Neutrophil (primary cell): ENCODE data around the gene HFE.

Experiments used
- H3K27ac ChIP-seq: fragments of 200-600 bp; sonication (generic); 2 replicates; pipeline ENCODE4 v1.5.1; 2016; ENCODE audit warnings: mild to moderate bottlenecking, moderate library complexity
- H3K27me3 ChIP-seq: fragments of 200-600 bp; sonication (generic); 2 replicates; pipeline ENCODE4 v1.6.0; 2016; ENCODE audit warnings: mild to moderate bottlenecking
- H3K36me3 ChIP-seq: fragments of 200-600 bp; sonication (generic); 2 replicates; pipeline ENCODE4 v1.5.1; 2017
- H3K4me1 ChIP-seq, 2 experiments: fragments of 200-600 bp in 1 of 2; sonication (generic) in 1 of 2; 1 replicate in 1 of 2; 2 replicates in 1 of 2; pipeline versions ENCODE4 v1.5.1 to v1.6.1; 2013 to 2016; ENCODE audit warnings: low read depth in 1 of 2, low read length in 1 of 2, mild to moderate bottlenecking in 1 of 2, moderate library complexity in 1 of 2; ENCODE audit not compliant: control insufficient read depth in 1 of 2, insufficient read depth in 1 of 2
- H3K4me3 ChIP-seq, 2 experiments: fragments of 200-600 bp in 1 of 2; sonication (generic) in 1 of 2; 1 replicate in 1 of 2; 2 replicates in 1 of 2; pipeline ENCODE4 v1.5.1; 2013 to 2016; ENCODE audit warnings: low read depth in 1 of 2, low read length in 1 of 2, mild to moderate bottlenecking in 1 of 2, moderate library complexity in 1 of 2
- H3K9me3 ChIP-seq: fragments of 200-600 bp; sonication (generic); 2 replicates; pipeline ENCODE4 v1.5.1; 2016
- CTCF ChIP-seq: fragments of 200-600 bp; sonication (generic); IDR thresholded peaks from 2 replicates; pipeline ENCODE4 v1.5.1; 2016; ENCODE audit warnings: antibody characterized with exemption

HFE gene

DNA sequence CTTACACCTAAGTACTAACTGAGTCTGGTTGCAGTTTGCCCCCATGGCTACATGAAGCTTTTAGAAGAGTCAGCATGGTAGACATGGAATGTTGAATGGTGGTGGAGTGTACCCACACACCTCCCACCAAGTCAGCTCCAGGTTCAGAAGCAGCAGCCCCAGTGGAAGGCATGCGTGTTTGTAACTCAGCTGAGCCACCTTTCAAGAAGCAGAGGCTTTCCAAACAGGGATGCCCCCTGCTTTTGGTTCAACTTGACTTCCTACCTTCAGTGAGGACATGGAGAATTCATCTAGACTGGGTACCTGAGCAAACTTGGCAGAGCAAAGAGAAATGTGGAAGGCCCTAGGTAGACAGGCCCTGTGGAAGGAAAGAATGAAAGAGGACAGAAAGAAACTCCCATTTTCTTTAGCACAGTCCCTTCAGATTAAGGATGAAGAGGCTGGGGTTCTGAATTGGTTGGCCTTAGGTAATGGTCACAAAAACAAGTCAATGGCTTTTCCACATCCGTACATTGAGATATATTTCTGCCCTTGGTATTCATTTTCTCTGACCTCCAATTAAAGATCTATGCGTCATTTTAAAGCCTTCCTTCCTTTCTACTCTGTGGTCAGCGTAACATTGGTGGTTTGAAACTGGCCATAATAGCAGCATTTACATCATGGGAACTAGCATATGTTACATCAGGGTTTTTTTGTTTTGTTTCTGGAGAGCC, 53.2 kb downstream of the HFE start:
- no peak for TF ChIP-seq CTCF
- peak overlapping the region; percentile 57 for H3K27ac ChIP-seq
- no peaks in the 10 kb centered on the region for H3K27me3 ChIP-seq

GRCh38 chr6:26140967-26141294, 53.7 kb downstream of the HFE start:
- Histone ChIP-seq H3K27me3 (no peaks in the 10 kb centered on the region), H3K4me3 (no peak overlapping the region), H3K4me1 (peaks cover 38 to 41% of the 10 kb centered on the region in 2 experiments), H3K27ac (peak overlapping the region; percentile 57), H3K9me3 (no peaks in the 10 kb centered on the region), H3K36me3 (peaks cover 75% of the 10 kb centered on the region)
- no peak for TF ChIP-seq CTCF

More for the DNA sequence above, 53.2 kb downstream of the HFE start:
- Histone ChIP-seq H3K4me3 (no peak overlapping the region), H3K9me3 (no peaks in the 10 kb centered on the region), H3K36me3 (peaks cover 80% of the 10 kb centered on the region), H3K4me1 (peaks cover 43 to 46% of the 10 kb centered on the region in 2 experiments)

DNA sequence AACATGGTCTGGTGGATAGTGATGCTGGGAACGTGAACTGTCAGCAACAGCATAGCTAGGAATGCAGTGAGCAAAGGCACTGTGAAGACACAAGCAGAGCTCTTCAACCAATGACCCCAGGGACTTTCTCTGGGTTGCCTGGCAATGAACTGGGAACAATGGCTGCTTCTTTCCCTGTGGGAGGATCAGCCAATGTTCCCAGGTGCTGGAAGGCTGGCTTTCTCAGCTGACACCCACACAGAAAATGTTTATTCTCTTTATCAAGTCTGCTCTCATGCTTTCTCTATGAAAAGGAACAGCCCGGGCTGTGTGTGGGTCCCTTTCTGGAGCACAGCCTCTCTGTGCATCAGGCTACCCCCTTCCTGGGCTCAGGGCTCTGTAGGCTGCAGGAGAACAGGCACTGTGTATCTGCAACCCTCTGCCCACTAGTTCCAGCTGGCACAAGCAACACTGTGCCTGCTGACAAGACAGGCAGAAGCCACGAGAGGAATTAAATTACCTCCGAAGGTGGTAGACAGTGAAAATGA, 54.2 kb downstream of the HFE start:
- H3K4me1 ChIP-seq: peaks cover 33 to 36% of the 10 kb centered on the region in 2 experiments
- H3K9me3 ChIP-seq: no peaks in the 10 kb centered on the region
- H3K4me3 ChIP-seq: no peak overlapping the region
- no peaks in the 10 kb centered on the region for H3K27me3 ChIP-seq
- peak overlapping the region; percentile 57 for H3K27ac ChIP-seq
- H3K36me3 ChIP-seq: peaks cover 69% of the 10 kb centered on the region
- TF ChIP-seq CTCF: no peak

GRCh38 chr6:26142026-26142425, 54.8 kb downstream of the HFE start:
- H3K4me1 ChIP-seq: peaks cover 30% of the 10 kb centered on the region in 2 experiments
- H3K27me3 ChIP-seq: no peaks in the 10 kb centered on the region
- H3K27ac ChIP-seq: peak overlapping the region; percentile 7
- TF ChIP-seq CTCF: no peak
- no peaks in the 10 kb centered on the region for H3K9me3 ChIP-seq
- no peak overlapping the region for H3K4me3 ChIP-seq
- peaks cover 65% of the 10 kb centered on the region for H3K36me3 ChIP-seq
